K562 (cell line): ENCODE results near the gene AP3B2. TPM values are rescaled to one million over a fixed set of nuclear protein-coding genes. Genes with fewer than 3 reads are reported as not detected.
A peak's percentile ranks its signal among the peaks of the same experiment; 100 is the strongest.

Experiments
- ATAC-seq: fragments of 200-7000 bp; cut with Tn5 transposase; 3 replicates; pipeline ENCODE4 v1.9.1; 2020; ENCODE audit warnings: moderate library complexity
- BruUV-seq: library from RNA; stranded (reverse); fragments of 400-500 nt; replicated peaks from 2 replicates; lab custom pipeline; 2021; lab: Mats Ljungman, UMichigan
- CTCF ChIA-PET: fragments of 300-600 bp; formaldehyde crosslinking; extraction: SDS; loops from one replicate; lab custom pipeline; 2021; ENCODE audit warnings: low intra/inter-chr PET ratio; lab: Yijun Ruan, JAX
- POLR2A ChIA-PET: fragments of 300-600, 350-650 bp; sonication (Branson Sonifier 250); formaldehyde crosslinking; extraction: SDS; loops from one replicate; lab custom pipeline; 2021; ENCODE audit warnings: antibody characterized with exemption, inconsistent platforms; lab: Yijun Ruan, JAX
- DNase-seq, 4 experiments: peaks; one replicate each; pipeline versions ENCODE4 v3.0.0 to v3.0.0-alpha.2; 2011 to 2018; ENCODE audit warnings: low spot score in 3 of 4, mixed read lengths in 3 of 4; ENCODE audit errors: extremely low read depth in 1 of 4
- FAIRE-seq: peaks from 2 replicates; lab custom pipeline; 2011; peaks lifted over from hg19 to GRCh38; lab: Jason Lieb, UNC
- H2AFZ ChIP-seq: 2 replicates; pipeline ENCODE4 v1.6.0; 2011; ENCODE audit warnings: low read depth, low read length, control low read depth, inconsistent platforms
- H3K27ac ChIP-seq: fragments of 200-600 bp; 3 replicates; pipeline ENCODE4 v1.8.0; 2011; ENCODE audit warnings: low read depth, mild to moderate bottlenecking, control low read depth, inconsistent platforms, low read length, moderate library complexity, mixed read lengths; ENCODE audit errors: extremely low read depth
- H3K27me3 ChIP-seq, 2 experiments: fragments of 300-600 bp in 1 of 2; 2 replicates in 1 of 2; 3 replicates in 1 of 2; pipeline versions ENCODE4 v1.6.0 to v1.8.0; 2011; ENCODE audit warnings: inconsistent platforms in 2 of 2, low read length in 2 of 2, mild to moderate bottlenecking in 1 of 2, mixed read lengths in 1 of 2, moderate library complexity in 1 of 2; ENCODE audit not compliant: control insufficient read depth in 2 of 2, insufficient read depth in 2 of 2
- H3K36me3 ChIP-seq: fragments of 300-600 bp; 3 replicates; pipeline ENCODE4 v1.8.0; 2011; ENCODE audit warnings: mild to moderate bottlenecking, low read length, inconsistent platforms; ENCODE audit not compliant: control insufficient read depth, insufficient read depth
- H3K4me1 ChIP-seq, 2 experiments: fragments of 200-600 bp in 1 of 2; replicated peaks in 1 of 2; 2 replicates in 1 of 2; 3 replicates in 1 of 2; pipeline versions ENCODE4 v1.5.1 to v1.8.0; 2011; ENCODE audit warnings: inconsistent platforms in 2 of 2, low read length in 2 of 2, mild to moderate bottlenecking in 1 of 2, mixed read lengths in 1 of 2, moderate library complexity in 1 of 2; ENCODE audit not compliant: control insufficient read depth in 2 of 2, insufficient read depth in 2 of 2
- H3K4me2 ChIP-seq: 2 replicates; pipeline ENCODE4 v1.6.1; 2011; ENCODE audit warnings: low read length, control low read depth, inconsistent platforms, mixed read lengths; ENCODE audit not compliant: insufficient read depth
- H3K4me3 ChIP-seq: fragments of 200-600 bp; sonication (generic), shearing (Covaris generic); 2 replicates; pipeline ENCODE4 v1.5.1; 2016; ENCODE audit warnings: control low read depth, inconsistent platforms
- H3K79me2 ChIP-seq: fragments of 200-600 bp; 3 replicates; pipeline ENCODE4 v1.8.0; 2011; ENCODE audit warnings: low read length, inconsistent platforms; ENCODE audit not compliant: control insufficient read depth, insufficient read depth
- H3K9ac ChIP-seq, 2 experiments: 2 replicates each; pipeline versions ENCODE4 v1.6.0 to v1.6.1; 2011; ENCODE audit warnings: low read depth in 2 of 2, low read length in 2 of 2, control low read depth in 1 of 2, inconsistent platforms in 1 of 2, mild to moderate bottlenecking in 1 of 2, mixed read lengths in 1 of 2; ENCODE audit not compliant: insufficient read depth in 1 of 2
- H3K9me1 ChIP-seq: one replicate; pipeline ENCODE4 v1.6.0; 2011; ENCODE audit warnings: inconsistent platforms, mild to moderate bottlenecking, low read length, moderate library complexity; ENCODE audit not compliant: control insufficient read depth, insufficient read depth
- H3K9me3 ChIP-seq: replicated peaks from 2 replicates; pipeline ENCODE4 v1.5.1; 2011; ENCODE audit warnings: low read depth, low read length, inconsistent platforms; ENCODE audit not compliant: control insufficient read depth, insufficient read depth
- H4K20me1 ChIP-seq: replicated peaks from 2 replicates; pipeline ENCODE4 v1.6.1; 2011; ENCODE audit warnings: low read length, inconsistent platforms, mixed read lengths; ENCODE audit not compliant: control insufficient read depth, insufficient read depth
- EGR1 ChIP-seq: fragments of 450-650 bp; conservative IDR thresholded peaks from 2 replicates; pipeline ENCODE4 v1.6.1; 2017; ENCODE audit warnings: mild to moderate bottlenecking
- MAFK ChIP-seq: IDR thresholded peaks from 2 replicates; pipeline ENCODE4 v1.6.1; 2011; ENCODE audit warnings: low read length, improper control_type of control experiment
- NCOA6 ChIP-seq: fragments of 450-650 bp; IDR thresholded peaks from 2 replicates; pipeline ENCODE4 v1.6.1; 2017; ENCODE audit warnings: mild to moderate bottlenecking
- OTX1 ChIP-seq: fragments of 450-650 bp; formaldehyde crosslinking; IDR thresholded peaks from 2 replicates; pipeline ENCODE4 v1.4.0; 2022; ENCODE audit warnings: mild to moderate bottlenecking
- ZNF133 ChIP-seq: fragments of 250-450 bp; sonication (Bioruptor Pico); IDR thresholded peaks from 2 replicates; pipeline ENCODE4 v1.4.0; 2020; ENCODE audit warnings: mild to moderate bottlenecking
- WGBS: fragments of 100-300 bp; shearing (Covaris generic); methylation state at CpG from one replicate; pipeline ENCODE4 v1.1.6; 2016; ENCODE audit warnings: low coverage, mixed read lengths; ENCODE audit not compliant: insufficient coverage; ENCODE audit errors: missing lambda C conversion rate; 5-methylcytosine and 5-hydroxymethylcytosine counted together
- in situ Hi-C: fragments of 300-500 bp; cut with MboI; formaldehyde crosslinking; loops from 4 replicates; pipeline ENCODE4 v1.15.0; 2018; ENCODE audit warnings: inconsistent platforms, mixed read lengths
- intact Hi-C: fragments of 100-400 bp; cut with micrococcal nuclease; formaldehyde crosslinking; loops from 2 replicates; pipeline ENCODE4 v1.14.2; 2022
- polyA plus RNA-seq, 8 experiments: library from polyadenylated mRNA; depleted of rRNA in 4 of 8; stranded (reverse) in 5 of 8; unstranded in 3 of 8; fragments of >200 nt; fragmentation: Nextera tagmentation in 2 of 8; fragmentation: Illumina TruSeq in 1 of 8; extraction: Ambion mirVana in 2 of 8; extraction: Trizol in 1 of 8; gene quantifications; 2 replicates each; pipeline versions ENCODE4 v1.2.1 to v1.2.3, GENCODE V29; 2011 to 2014; ENCODE audit warnings: inconsistent platforms in 1 of 8, missing spikeins in 1 of 8
- total RNA-seq, 7 experiments: library from RNA; depleted of rRNA in 6 of 7; stranded (reverse); fragments of >200 nt in 6 of 7; fragmentation: Illumina TruSeq in 2 of 7; extraction: Trizol in 2 of 7; gene quantifications; 2 replicates each; pipeline versions ENCODE4 v1.2.1 to v1.2.3, GENCODE V29; 2011 to 2021; ENCODE audit warnings: low replicate concordance in 1 of 7
- TF ChIP-seq, protein P1 (sequence below): sonication (generic); formaldehyde crosslinking; IDR thresholded peaks from 2 replicates; pipeline ENCODE4 v1.8.0; 2023; ENCODE audit warnings: missing genetic modification reagents, mild to moderate bottlenecking, borderline replicate concordance

Gene AP3B2
- total and polyA plus RNA-seq, 9 of the 15 experiments (the other 6 are each of a cell fraction or from before 2014, with no cell fraction given), result 0.03 to 0.15 (median 0.10) TPM; not detected in 2

- DNase-seq, result no peak
- H4K20me1 ChIP-seq, result no peaks in the 10 kb centered on the region
- TF ChIP-seq NCOA6, result no peak
- TF ChIP-seq MAFK, result no peak
- peak; percentile 63 for TF ChIP-seq EGR1
- intact Hi-C loops (no loop called here), in situ Hi-C loops (no loop called here)
- H3K79me2 ChIP-seq, result no peaks in the 10 kb centered on the region
- ChIA-PET POLR2A (no interaction called here), CTCF (no interaction called here)
- no peaks in the 10 kb centered on the region for H3K9me3 ChIP-seq
- no peaks in the 10 kb centered on the region for H3K9me1 ChIP-seq
- no TSS peak for BruUV-seq
- ATAC-seq, result no peak
- H3K36me3 ChIP-seq, result no peaks in the 10 kb centered on the region
- WGBS, result 17% methylated on average over 9 of the region's 9 CpGs
- FAIRE-seq, result no peak
- no peak overlapping the region for H3K4me3 ChIP-seq
- H3K9ac ChIP-seq, result no peak overlapping the region
- no peak overlapping the region for H2AFZ ChIP-seq
- H3K27ac ChIP-seq, result no peak overlapping the region
- H3K4me1 ChIP-seq, result peaks cover 5% of the 10 kb centered on the region in 2 experiments; a peak in 3 of 5 replicates
- H3K27me3 ChIP-seq, result peaks cover 10 to 16% of the 10 kb centered on the region in 2 experiments; a peak in 4 of 5 replicates
- no peak overlapping the region for H3K4me2 ChIP-seq
Observed at GRCh38 chr15:82697735-82698407, 11.8 kb downstream of the AP3B2 start.

GRCh38 chr15:82692171-82692570, 17.5 kb downstream of the AP3B2 start:
- no peak for ATAC-seq
- in situ Hi-C loops, result no loop called here
- Histone ChIP-seq H3K4me1 (peaks cover 0 to 4% of the 10 kb centered on the region in 2 experiments; a peak in 2 of 5 replicates), H3K27me3 (peaks cover 17 to 36% of the 10 kb centered on the region in 2 experiments; a peak in 4 of 5 replicates), H3K9ac (no peak overlapping the region), H4K20me1 (no peaks in the 10 kb centered on the region), H3K4me2 (no peak overlapping the region), H2AFZ (no peak overlapping the region), H3K36me3 (no peaks in the 10 kb centered on the region), H3K27ac (no peak overlapping the region), H3K79me2 (no peaks in the 10 kb centered on the region), H3K4me3 (no peak overlapping the region), H3K9me3 (no peaks in the 10 kb centered on the region), H3K9me1 (no peaks in the 10 kb centered on the region)
- no peak for FAIRE-seq
- ChIA-PET POLR2A (no interaction called here), CTCF (no interaction called here)
- TF ChIP-seq ZNF133 (CRISPR knock-in tag), result no peak
- no peak for TF ChIP-seq OTX1
- TF ChIP-seq, protein P1, sequence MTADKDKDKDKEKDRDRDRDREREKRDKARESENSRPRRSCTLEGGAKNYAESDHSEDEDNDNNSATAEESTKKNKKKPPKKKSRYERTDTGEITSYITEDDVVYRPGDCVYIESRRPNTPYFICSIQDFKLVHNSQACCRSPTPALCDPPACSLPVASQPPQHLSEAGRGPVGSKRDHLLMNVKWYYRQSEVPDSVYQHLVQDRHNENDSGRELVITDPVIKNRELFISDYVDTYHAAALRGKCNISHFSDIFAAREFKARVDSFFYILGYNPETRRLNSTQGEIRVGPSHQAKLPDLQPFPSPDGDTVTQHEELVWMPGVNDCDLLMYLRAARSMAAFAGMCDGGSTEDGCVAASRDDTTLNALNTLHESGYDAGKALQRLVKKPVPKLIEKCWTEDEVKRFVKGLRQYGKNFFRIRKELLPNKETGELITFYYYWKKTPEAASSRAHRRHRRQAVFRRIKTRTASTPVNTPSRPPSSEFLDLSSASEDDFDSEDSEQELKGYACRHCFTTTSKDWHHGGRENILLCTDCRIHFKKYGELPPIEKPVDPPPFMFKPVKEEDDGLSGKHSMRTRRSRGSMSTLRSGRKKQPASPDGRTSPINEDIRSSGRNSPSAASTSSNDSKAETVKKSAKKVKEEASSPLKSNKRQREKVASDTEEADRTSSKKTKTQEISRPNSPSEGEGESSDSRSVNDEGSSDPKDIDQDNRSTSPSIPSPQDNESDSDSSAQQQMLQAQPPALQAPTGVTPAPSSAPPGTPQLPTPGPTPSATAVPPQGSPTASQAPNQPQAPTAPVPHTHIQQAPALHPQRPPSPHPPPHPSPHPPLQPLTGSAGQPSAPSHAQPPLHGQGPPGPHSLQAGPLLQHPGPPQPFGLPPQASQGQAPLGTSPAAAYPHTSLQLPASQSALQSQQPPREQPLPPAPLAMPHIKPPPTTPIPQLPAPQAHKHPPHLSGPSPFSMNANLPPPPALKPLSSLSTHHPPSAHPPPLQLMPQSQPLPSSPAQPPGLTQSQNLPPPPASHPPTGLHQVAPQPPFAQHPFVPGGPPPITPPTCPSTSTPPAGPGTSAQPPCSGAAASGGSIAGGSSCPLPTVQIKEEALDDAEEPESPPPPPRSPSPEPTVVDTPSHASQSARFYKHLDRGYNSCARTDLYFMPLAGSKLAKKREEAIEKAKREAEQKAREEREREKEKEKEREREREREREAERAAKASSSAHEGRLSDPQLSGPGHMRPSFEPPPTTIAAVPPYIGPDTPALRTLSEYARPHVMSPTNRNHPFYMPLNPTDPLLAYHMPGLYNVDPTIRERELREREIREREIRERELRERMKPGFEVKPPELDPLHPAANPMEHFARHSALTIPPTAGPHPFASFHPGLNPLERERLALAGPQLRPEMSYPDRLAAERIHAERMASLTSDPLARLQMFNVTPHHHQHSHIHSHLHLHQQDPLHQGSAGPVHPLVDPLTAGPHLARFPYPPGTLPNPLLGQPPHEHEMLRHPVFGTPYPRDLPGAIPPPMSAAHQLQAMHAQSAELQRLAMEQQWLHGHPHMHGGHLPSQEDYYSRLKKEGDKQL, result no peak
- no TSS peak for BruUV-seq
- DNase-seq, result no peak
- WGBS, result 14% methylated on average over 19 of the region's 23 CpGs
- intact Hi-C loops, result no loop called here
